ENCODE data around the gene C14orf93. TPM values are rescaled to one million over a fixed set of nuclear protein-coding genes. Genes with fewer than 3 reads are reported as not detected.

Gene C14orf93
- total RNA-seq, 3 donors from 2014 or later (not counting 1 experiment from before 2014, with no cell fraction given) = 12.1 to 15.1 (median 13.6) TPM

- intact Hi-C loops (cut with micrococcal nuclease) = no loop called here
- WGBS (ENCODE audit: insufficient coverage) = 97% methylated on average over 7 of the region's 9 CpGs
- H3K27me3 ChIP-seq (ENCODE audit: control insufficient read depth, insufficient read depth, low read length) = no peaks in the 10 kb centered on the region
Measured at GRCh38 chr14:22995889-22996625, 13.9 kb downstream of the C14orf93 start.

GRCh38 chr14:22994762-22995275 is 15.1 kb downstream of the C14orf93 start:
- Mint-ChIP-seq H3K4me1 (no peaks in the 10 kb centered on the region), H3K4me3 (no peak overlapping the region), H3K36me3 (no peaks in the 10 kb centered on the region), H3K27ac (no peak overlapping the region), H3K9me3 (no peaks in the 10 kb centered on the region), H3K27me3 (ENCODE audit: low read depth in 2 of 2) (no peaks in the 10 kb centered on the region)
- Histone ChIP-seq H3K9me3 (ENCODE audit: control insufficient read depth, insufficient read depth, low read length) (no peaks in the 10 kb centered on the region), H3K27me3 (ENCODE audit: control insufficient read depth, insufficient read depth, low read length) (no peaks in the 10 kb centered on the region), H3K36me3 (ENCODE audit: control insufficient read depth, insufficient read depth, low read length) (peaks cover 18% of the 10 kb centered on the region), H3K27ac (ENCODE audit: low read length) (no peak overlapping the region), H3K4me3 (ENCODE audit: low read length) (no peak overlapping the region), H3K4me1 (ENCODE audit: control insufficient read depth, insufficient read depth, low read length) (no peaks in the 10 kb centered on the region)
- ATAC-seq (peak in 2 of 3 donors; percentile 50 to 66), DNase-seq (peak in 1 of 2 donors; percentile 66)
- no peak for TF ChIP-seq CTCF (IDR thresholded peaks at IDR 0.05)
- intact Hi-C loops (cut with micrococcal nuclease) = no loop called here
- WGBS (ENCODE audit: insufficient coverage) = 29% methylated on average over 4 of the region's 4 CpGs

More at GRCh38 chr14:22995889-22996625, 13.9 kb downstream of the C14orf93 start:
- DNase-seq (no peak), ATAC-seq (no peak)
- Mint-ChIP-seq H3K9me3 (no peaks in the 10 kb centered on the region), H3K4me1 (no peaks in the 10 kb centered on the region), H3K27me3 (ENCODE audit: low read depth in 2 of 2) (no peaks in the 10 kb centered on the region), H3K27ac (no peak overlapping the region), H3K4me3 (no peak overlapping the region), H3K36me3 (no peaks in the 10 kb centered on the region)
- Histone ChIP-seq H3K4me1 (ENCODE audit: control insufficient read depth, insufficient read depth, low read length) (no peaks in the 10 kb centered on the region), H3K4me3 (ENCODE audit: low read length) (no peak overlapping the region), H3K9me3 (ENCODE audit: control insufficient read depth, insufficient read depth, low read length) (no peaks in the 10 kb centered on the region), H3K27ac (ENCODE audit: low read length) (no peak overlapping the region), H3K36me3 (ENCODE audit: control insufficient read depth, insufficient read depth, low read length) (peaks cover 18% of the 10 kb centered on the region)
- TF ChIP-seq CTCF (IDR thresholded peaks at IDR 0.05) = no peak

- Histone ChIP-seq H3K27me3 (ENCODE audit: control insufficient read depth, insufficient read depth, low read length) (no peaks in the 10 kb centered on the region), H3K9me3 (ENCODE audit: control insufficient read depth, insufficient read depth, low read length) (no peaks in the 10 kb centered on the region), H3K4me3 (ENCODE audit: low read length) (no peak overlapping the region), H3K4me1 (ENCODE audit: control insufficient read depth, insufficient read depth, low read length) (no peaks in the 10 kb centered on the region), H3K27ac (ENCODE audit: low read length) (no peak overlapping the region), H3K36me3 (ENCODE audit: control insufficient read depth, insufficient read depth, low read length) (peaks cover 17% of the 10 kb centered on the region)
- intact Hi-C loops (cut with micrococcal nuclease) = no loop called here
- H3K4me1 Mint-ChIP-seq = no peaks in the 10 kb centered on the region
- no peak for TF ChIP-seq CTCF (IDR thresholded peaks at IDR 0.05)
- no peak for DNase-seq
- no peak overlapping the region for H3K4me3 Mint-ChIP-seq
- H3K27ac Mint-ChIP-seq = no peak overlapping the region
- ATAC-seq = no peak
- H3K27me3 Mint-ChIP-seq (ENCODE audit: low read depth in 2 of 2) = no peaks in the 10 kb centered on the region
- no peaks in the 10 kb centered on the region for H3K9me3 Mint-ChIP-seq
- no peaks in the 10 kb centered on the region for H3K36me3 Mint-ChIP-seq
Measured at GRCh38 chr14:22993517-22993916, 16.4 kb downstream of the C14orf93 start.
